ENCODE results near the gene MCRIP1. TPM values are rescaled to one million over a fixed set of nuclear protein-coding genes. Genes with fewer than 3 reads are reported as not detected.

Gene MCRIP1
- total and polyA plus RNA-seq, 2 experiments from 2014 or later: 161 to 233 TPM

DNA sequence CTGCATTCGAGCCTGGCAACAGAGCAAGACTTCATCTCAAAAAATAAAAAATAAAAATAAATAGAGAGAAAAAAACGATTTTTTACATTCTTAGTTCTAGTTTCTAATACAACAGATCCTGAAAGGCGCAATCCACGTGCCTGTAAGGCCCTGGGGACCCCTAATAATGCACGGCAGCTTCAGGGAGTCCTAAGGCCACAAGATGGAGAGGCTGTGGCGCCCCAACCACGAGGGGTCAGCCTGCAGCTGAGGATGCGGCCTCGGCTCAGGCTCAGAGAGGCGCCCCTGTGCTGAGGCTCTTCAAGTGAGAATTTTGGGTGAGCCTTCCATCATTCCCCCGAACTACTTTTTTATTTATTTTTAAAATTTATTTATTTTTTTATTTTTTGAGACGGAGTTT lies 16.4 kb upstream of the MCRIP1 start:
- Histone ChIP-seq H3K4me3 (no peak overlapping the region), H3K27ac (no peak overlapping the region), H3K36me3 (peaks cover 58% of the 10 kb centered on the region), H3K27me3 (no peaks in the 10 kb centered on the region), H3K4me1 (ENCODE audit: low read depth) (no peaks in the 10 kb centered on the region), H3K9me3 (ENCODE audit: low read depth) (no peaks in the 10 kb centered on the region)
- no peak for DNase-seq (ENCODE audit: low read depth in 1 of 2, low spot score in 1 of 2)
- TF ChIP-seq, protein P1, sequence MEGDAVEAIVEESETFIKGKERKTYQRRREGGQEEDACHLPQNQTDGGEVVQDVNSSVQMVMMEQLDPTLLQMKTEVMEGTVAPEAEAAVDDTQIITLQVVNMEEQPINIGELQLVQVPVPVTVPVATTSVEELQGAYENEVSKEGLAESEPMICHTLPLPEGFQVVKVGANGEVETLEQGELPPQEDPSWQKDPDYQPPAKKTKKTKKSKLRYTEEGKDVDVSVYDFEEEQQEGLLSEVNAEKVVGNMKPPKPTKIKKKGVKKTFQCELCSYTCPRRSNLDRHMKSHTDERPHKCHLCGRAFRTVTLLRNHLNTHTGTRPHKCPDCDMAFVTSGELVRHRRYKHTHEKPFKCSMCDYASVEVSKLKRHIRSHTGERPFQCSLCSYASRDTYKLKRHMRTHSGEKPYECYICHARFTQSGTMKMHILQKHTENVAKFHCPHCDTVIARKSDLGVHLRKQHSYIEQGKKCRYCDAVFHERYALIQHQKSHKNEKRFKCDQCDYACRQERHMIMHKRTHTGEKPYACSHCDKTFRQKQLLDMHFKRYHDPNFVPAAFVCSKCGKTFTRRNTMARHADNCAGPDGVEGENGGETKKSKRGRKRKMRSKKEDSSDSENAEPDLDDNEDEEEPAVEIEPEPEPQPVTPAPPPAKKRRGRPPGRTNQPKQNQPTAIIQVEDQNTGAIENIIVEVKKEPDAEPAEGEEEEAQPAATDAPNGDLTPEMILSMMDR (IDR thresholded peaks at IDR 0.05; ENCODE audit: low read depth, low read length): no peak

DNA sequence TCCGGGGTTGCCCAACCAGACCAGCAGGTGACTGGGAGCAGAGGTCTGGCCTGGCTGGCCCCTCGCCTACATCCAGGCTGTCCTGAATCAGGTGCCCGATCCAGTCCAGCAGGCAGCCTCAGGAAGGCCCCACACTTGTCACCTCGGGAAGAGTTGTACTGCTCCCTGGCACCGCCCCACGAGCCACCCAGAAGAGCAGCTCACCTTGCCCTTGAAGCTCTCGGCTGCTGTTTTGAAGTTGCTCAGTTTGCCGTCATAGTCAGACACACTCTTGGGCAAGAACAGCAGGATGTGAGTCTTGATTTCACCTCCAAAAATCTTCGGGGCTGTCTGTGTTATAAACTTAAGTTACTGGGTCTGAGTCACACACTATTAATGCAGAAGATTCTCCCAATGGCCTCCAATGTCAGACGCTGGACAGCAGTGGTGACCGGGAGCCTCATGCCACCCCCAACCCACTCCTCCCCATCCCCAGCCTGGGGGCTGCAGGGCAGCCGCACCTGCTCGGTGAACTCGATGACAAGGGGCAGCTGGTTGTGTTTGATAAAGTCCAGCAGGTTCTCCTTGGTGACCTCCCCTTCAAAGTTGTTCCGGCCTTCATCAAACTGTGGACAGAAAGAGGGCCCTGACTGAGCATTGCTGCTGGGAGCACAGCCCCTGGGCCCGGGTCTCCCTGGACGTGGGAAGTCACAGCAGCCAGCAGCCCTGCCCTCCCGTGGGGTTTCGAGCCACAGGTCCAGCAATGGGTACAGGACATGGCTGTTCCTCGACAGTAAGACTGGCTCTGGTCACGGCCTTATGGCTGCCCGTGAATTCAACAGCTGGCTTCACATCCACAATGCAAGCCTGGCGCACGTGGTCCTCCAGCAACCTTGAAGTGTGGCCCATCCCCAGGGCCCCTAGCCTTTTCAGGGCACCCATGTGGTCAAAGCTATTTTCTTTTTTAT lies 13.9 kb upstream of the MCRIP1 start:
- no peaks in the 10 kb centered on the region for H3K27me3 ChIP-seq
- H3K4me3 ChIP-seq: no peak overlapping the region
- H3K9me3 ChIP-seq (ENCODE audit: low read depth): no peaks in the 10 kb centered on the region
- TF ChIP-seq, protein P1 (IDR thresholded peaks at IDR 0.05; ENCODE audit: low read depth, low read length): no peak
- H3K27ac ChIP-seq: no peak overlapping the region
- H3K4me1 ChIP-seq (ENCODE audit: low read depth): no peaks in the 10 kb centered on the region
- H3K36me3 ChIP-seq: peaks cover 48% of the 10 kb centered on the region
- DNase-seq (ENCODE audit: low read depth in 1 of 2, low spot score in 1 of 2): no peak

DNA sequence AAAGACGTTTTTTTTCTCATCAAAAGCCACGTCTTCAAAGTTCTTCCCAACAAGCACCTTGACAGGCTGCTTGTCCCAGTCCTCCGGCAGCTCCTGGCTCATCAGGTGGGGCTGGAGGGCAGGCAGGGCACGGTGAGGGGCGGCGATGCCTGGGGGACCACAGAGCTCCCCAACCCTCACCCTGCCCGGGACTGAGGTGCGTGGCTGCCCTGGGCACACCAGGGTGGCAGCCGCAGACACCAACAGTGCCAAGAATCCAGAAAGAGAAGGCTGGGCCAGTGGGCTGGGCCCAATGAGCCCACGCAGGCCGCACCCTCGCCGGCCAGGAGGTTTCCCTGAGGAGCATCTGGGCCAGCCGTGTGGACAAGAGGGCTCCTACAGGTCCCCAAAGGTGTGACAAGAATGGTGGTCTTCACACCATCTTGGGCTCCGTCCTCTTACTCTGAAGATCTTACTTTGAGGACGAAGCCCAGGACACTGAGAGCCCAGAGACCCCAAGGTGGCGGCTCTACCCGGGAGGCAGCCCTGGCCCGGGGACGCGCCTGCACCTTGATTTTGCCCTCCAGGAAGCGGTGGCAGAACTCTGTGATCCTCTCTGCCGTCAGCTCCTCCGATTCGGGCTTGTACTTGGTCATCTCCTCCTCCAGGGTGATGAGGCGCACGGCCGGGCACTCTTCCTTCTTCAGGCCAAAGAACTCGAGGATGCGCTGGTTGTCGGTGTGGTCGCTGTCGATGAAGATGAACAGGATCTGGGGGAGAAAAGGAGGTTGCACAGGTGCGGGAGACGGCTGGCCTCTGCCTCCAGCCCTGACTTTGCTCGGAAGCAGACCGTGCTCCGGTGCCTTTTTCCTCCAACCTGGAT lies 13.0 kb upstream of the MCRIP1 start:
- no peak for DNase-seq (ENCODE audit: low read depth in 1 of 2, low spot score in 1 of 2)
- Histone ChIP-seq H3K27me3 (no peaks in the 10 kb centered on the region), H3K27ac (no peak overlapping the region), H3K36me3 (peaks cover 43% of the 10 kb centered on the region), H3K4me1 (ENCODE audit: low read depth) (no peaks in the 10 kb centered on the region), H3K4me3 (no peak overlapping the region), H3K9me3 (ENCODE audit: low read depth) (no peaks in the 10 kb centered on the region)
- TF ChIP-seq, protein P1 (IDR thresholded peaks at IDR 0.05; ENCODE audit: low read depth, low read length): no peak

DNA sequence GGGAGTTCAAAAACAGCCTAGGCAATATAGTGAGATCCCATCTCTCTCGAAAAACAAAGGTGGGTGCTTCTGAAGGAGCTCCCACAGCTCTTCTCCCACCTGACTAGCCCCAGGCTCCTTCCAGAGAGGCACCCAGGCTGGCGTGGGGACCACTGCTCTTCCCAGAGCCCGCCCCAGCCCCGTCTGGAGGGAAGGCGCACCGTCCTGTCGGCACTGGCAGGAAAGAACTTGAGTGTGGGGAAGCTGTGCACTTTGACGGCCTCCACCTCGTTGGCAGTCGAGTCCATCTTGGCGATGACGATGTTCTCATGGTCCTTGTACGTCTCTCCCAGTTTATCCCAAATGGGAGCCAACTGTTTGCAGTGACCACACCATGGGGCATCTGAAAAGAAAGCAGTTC lies 12.3 kb upstream of the MCRIP1 start:
- TF ChIP-seq, protein P1 (IDR thresholded peaks at IDR 0.05; ENCODE audit: low read depth, low read length): no peak
- H3K4me1 ChIP-seq (ENCODE audit: low read depth): no peaks in the 10 kb centered on the region
- no peaks in the 10 kb centered on the region for H3K27me3 ChIP-seq
- H3K4me3 ChIP-seq: no peak overlapping the region
- no peak overlapping the region for H3K27ac ChIP-seq
- no peaks in the 10 kb centered on the region for H3K9me3 ChIP-seq (ENCODE audit: low read depth)
- peaks cover 43% of the 10 kb centered on the region for H3K36me3 ChIP-seq
- DNase-seq (ENCODE audit: low read depth in 1 of 2, low spot score in 1 of 2): no peak

DNA sequence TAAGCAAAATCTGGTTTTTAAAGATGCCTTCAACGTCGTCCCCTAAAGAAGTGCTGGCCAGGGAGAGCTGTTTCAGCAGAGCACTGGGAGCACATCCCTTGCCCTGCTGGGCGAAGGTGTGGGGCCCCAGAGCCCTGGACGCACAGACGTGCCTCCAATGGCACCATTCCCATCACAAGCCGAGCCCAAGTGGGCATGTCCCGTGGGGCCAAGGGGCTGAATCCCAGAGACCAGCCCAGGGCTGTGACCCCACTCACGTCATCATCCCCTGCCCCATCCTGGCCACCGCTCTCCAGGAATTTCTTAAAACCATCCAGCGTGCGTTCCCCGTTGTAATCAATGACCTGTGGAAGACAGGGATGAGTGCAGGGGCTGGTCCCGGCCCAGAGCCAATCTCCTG lies 11.8 kb upstream of the MCRIP1 start:
- Histone ChIP-seq H3K4me3 (no peak overlapping the region), H3K9me3 (ENCODE audit: low read depth) (no peaks in the 10 kb centered on the region), H3K4me1 (ENCODE audit: low read depth) (no peaks in the 10 kb centered on the region), H3K36me3 (peaks cover 43% of the 10 kb centered on the region), H3K27me3 (no peaks in the 10 kb centered on the region), H3K27ac (no peak overlapping the region)
- no peak for DNase-seq (ENCODE audit: low read depth in 1 of 2, low spot score in 1 of 2)
- TF ChIP-seq, protein P1 (IDR thresholded peaks at IDR 0.05; ENCODE audit: low read depth, low read length): no peak
